Heart right ventricle (tissue), 16 donors: ENCODE results near the gene NLRC4. TPM values are rescaled to one million over a fixed set of nuclear protein-coding genes. Genes with fewer than 3 reads are reported as not detected.
A peak's percentile ranks its signal among the peaks of the same experiment; 100 is the strongest.

Experiments used
- ATAC-seq, 8 donors: fragments of 200-7000 bp; cut with Tn5 transposase; one replicate each; pipeline ENCODE4 v1.9.1; 2020; ENCODE audit warnings: mild to moderate bottlenecking in 8 of 8, moderate library complexity in 8 of 8, moderate number of reproducible peaks in 1 of 8
- DNase-seq, 2 donors: peaks; one replicate each; pipeline ENCODE4 v3.0.0-alpha.2; 2020
- H3K27ac ChIP-seq, 10 donors: fragments of 200-600 bp; sonication (generic) in 2 of 10; one replicate each; pipeline versions ENCODE4 v1.5.0 to v1.8.0; 2020 to 2022; ENCODE audit warnings: mild to moderate bottlenecking in 3 of 10
- H3K27me3 ChIP-seq, 7 donors: fragments of 200-600 bp; one replicate each; pipeline ENCODE4 v1.8.0; 2021 to 2022; ENCODE audit warnings: mild to moderate bottlenecking in 2 of 7
- H3K36me3 ChIP-seq, 9 donors: fragments of 200-600 bp; sonication (generic) in 1 of 9; one replicate each; pipeline versions ENCODE4 v1.5.0 to v1.8.0; 2020 to 2022; ENCODE audit warnings: mild to moderate bottlenecking in 2 of 9
- H3K4me1 ChIP-seq, 9 donors: fragments of 200-600 bp; sonication (generic) in 1 of 9; one replicate each; pipeline versions ENCODE4 v1.5.0 to v1.8.0; 2020 to 2022; ENCODE audit warnings: mild to moderate bottlenecking in 4 of 9
- H3K4me3 ChIP-seq, 10 donors: fragments of 200-600 bp; sonication (generic) in 2 of 10; one replicate each; pipeline versions ENCODE4 v1.5.0 to v1.8.0; 2020 to 2022; ENCODE audit warnings: mild to moderate bottlenecking in 7 of 10, moderate library complexity in 2 of 10
- H3K9me3 ChIP-seq, 11 donors: fragments of 200-600 bp in 10 of 11; sonication (generic) in 2 of 11; one replicate each; pipeline versions ENCODE4 v1.5.0 to v1.8.0; 2013 to 2022; ENCODE audit warnings: mild to moderate bottlenecking in 2 of 11, control low read depth in 1 of 11, moderate library complexity in 1 of 11
- WGBS, 2 donors: extraction: QIAGEN DNeasy Blood & Tissue Kit; methylation state at CpG; one replicate each; pipeline ENCODE4 v1.1.7; 2013; ENCODE audit warnings: inconsistent platforms in 1 of 2; 5-methylcytosine and 5-hydroxymethylcytosine counted together
- intact Hi-C, 10 donors: fragments of 100-400 bp; cut with DNase I; formaldehyde crosslinking; loops; one replicate each; pipeline versions ENCODE4 v1.11.1 to v1.14.2; 2022
- polyA plus RNA-seq, 2 donors: library from polyadenylated mRNA; stranded (reverse); fragments of 200-250 nt; gene quantifications; one replicate each; pipeline ENCODE4 v1.2.3, GENCODE V29; 2013
- total RNA-seq, 10 donors: library from RNA; stranded (reverse); fragmentation: NEBNext Ultra II Directional in 3 of 10; extraction: Animal tissue kit (Norgen Biotek cat#: 25700) in 3 of 10; gene quantifications; one replicate each; pipeline versions ENCODE4 v1.2.1 to v1.2.4, GENCODE V29; 2021 to 2023
- TF ChIP-seq, protein P1 (sequence below), 9 donors: fragments of 200-600 bp; sonication (generic) in 2 of 9; IDR thresholded peaks; one replicate each; pipeline versions ENCODE4 v1.5.0 to v1.8.0; 2021 to 2022; ENCODE audit warnings: antibody characterized with exemption in 9 of 9, mild to moderate bottlenecking in 5 of 9, moderate library complexity in 1 of 9
- donor health status: Arrhythmogenic right ventricular cardiomyopathy.
- donor health status: ischemic (EF 13 %, LVEDD 7.1; RV severe dilation, severe dysfunction).
- donor health status: healthy with polysubstance abuse.
- donor health status: DM: no; HTN: yes; CAD: no.
- donor health status: DM: no; HTN: no; CAD: no.
- donor health status: ischemic (EF 25% LVEDD 6.9; RV normal size, moderate dysfunction).
- donor health status: ischemic (EF 25% LVEDD 5.7; RV mildly dilated, moderate dysfunction).
- donor health status: healthy.
- donor health status: DM: yes; HTN: yes; CAD: no.
- donor health status: Ischemic cardiomyopathy.
- donor health status: ischemic (EF 35%, LVEDD 5.7; RV mildly dilated, moderate dysfunction).
- donor health status: nonischemic (EF 11% LVEDD 7.7; RV severe dilation, severe dysfunction).
- donor health status: DM: yes; HTN: yes; CAD: no.
- donor health status: PGD.
- donor health status: ischemic (EF 29% LVEDD 5.4; RV normal size, mild dysfunction).
- donor health status: nonischemic (EF 23%, LVEDD 6.1; RV moderate dilation, normal function).

The NLRC4 gene
- total and polyA plus RNA-seq, 12 donors, result 0.38 to 3.2 (median 0.59) TPM

DNA sequence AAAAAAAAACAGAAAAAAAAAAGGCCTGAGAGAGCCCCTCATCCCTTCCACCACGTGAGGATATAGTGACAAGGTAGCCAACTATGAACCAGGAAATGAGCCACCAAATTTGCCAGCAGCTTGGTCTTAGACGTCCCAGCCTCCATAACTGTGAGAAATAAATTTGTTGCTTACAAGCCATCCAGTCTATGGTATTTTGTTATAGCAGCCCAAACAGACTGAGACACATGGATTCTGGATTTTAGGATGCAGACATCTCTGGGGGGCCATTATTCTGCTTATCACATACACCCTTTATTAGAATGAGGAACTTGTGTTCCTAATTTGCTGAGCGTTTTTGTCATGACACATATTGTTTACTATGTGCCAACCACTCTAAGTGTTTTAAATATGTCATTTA is 7.6 kb upstream of the NLRC4 start:
- 51 to 56% methylated on average over 3 of the region's 3 CpGs for WGBS, 2 donors
- no peaks in the 10 kb centered on the region for H3K36me3 ChIP-seq
- ATAC-seq (no peak), DNase-seq (no peak)
- TF ChIP-seq, protein P1, sequence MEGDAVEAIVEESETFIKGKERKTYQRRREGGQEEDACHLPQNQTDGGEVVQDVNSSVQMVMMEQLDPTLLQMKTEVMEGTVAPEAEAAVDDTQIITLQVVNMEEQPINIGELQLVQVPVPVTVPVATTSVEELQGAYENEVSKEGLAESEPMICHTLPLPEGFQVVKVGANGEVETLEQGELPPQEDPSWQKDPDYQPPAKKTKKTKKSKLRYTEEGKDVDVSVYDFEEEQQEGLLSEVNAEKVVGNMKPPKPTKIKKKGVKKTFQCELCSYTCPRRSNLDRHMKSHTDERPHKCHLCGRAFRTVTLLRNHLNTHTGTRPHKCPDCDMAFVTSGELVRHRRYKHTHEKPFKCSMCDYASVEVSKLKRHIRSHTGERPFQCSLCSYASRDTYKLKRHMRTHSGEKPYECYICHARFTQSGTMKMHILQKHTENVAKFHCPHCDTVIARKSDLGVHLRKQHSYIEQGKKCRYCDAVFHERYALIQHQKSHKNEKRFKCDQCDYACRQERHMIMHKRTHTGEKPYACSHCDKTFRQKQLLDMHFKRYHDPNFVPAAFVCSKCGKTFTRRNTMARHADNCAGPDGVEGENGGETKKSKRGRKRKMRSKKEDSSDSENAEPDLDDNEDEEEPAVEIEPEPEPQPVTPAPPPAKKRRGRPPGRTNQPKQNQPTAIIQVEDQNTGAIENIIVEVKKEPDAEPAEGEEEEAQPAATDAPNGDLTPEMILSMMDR (IDR thresholded peaks at IDR 0.05), result no peak
- no peak overlapping the region for H3K27ac ChIP-seq
- no peak overlapping the region for H3K4me3 ChIP-seq
- H3K9me3 ChIP-seq, result no peaks in the 10 kb centered on the region
- H3K4me1 ChIP-seq, result peaks cover 0 to 20% (median 4%) of the 10 kb centered on the region in 9 donors
- H3K27me3 ChIP-seq, result peaks cover 0 to 7% (median 0%) of the 10 kb centered on the region in 7 donors
- intact Hi-C loops, result no loop called here

DNA sequence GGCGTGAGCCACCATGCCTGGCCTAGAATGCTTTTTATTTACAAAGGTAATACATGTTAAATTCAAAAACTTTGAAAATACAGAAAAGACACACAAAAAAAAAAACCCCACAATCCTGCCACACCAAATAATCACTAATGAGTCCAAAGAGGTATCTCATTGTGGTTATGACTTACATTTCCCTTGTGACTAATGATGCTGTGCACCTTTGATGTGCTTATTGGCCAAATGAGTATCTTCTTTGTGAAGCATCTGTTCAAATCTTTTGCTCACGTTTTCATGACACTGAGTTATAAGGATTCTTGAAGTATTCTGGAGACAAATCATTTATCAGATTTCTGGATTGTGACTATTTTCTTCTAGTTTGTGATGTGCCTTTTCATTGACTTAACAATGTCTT is 6.4 kb upstream of the NLRC4 start:
- no peak overlapping the region for H3K4me3 ChIP-seq
- WGBS, 2 donors, result 71 to 80% methylated on average over 2 of the region's 2 CpGs
- no peaks in the 10 kb centered on the region for H3K9me3 ChIP-seq
- peaks cover 0 to 7% (median 0%) of the 10 kb centered on the region in 7 donors for H3K27me3 ChIP-seq
- no peaks in the 10 kb centered on the region for H3K36me3 ChIP-seq
- intact Hi-C loops, result no loop called here
- ATAC-seq (no peak), DNase-seq (no peak)
- H3K4me1 ChIP-seq, result peaks cover 0 to 17% (median 0%) of the 10 kb centered on the region in 9 donors
- no peak overlapping the region for H3K27ac ChIP-seq
- TF ChIP-seq, protein P1 (IDR thresholded peaks at IDR 0.05), result no peak

DNA sequence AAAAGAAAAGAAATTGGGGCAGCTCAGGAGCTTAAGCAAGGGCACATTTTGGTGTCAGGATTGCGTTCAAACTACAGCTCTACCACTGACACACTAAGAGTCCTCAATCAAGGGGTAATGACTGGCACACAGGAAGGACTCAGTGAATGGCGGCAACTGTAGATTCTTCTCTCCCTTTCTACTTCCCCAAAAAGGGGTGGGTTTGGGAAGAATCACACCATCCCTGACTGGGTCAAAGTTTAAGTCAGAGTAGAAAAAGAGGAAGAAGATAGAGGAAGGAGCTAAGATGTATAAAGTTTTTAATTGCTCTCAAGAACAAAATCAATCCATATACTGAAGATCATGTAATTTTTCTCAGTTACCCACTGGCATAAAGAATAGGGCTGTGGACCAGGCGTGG is 2.6 kb downstream of the NLRC4 start:
- WGBS, 2 donors, result 84 to 95% methylated on average over 3 of the region's 3 CpGs

DNA sequence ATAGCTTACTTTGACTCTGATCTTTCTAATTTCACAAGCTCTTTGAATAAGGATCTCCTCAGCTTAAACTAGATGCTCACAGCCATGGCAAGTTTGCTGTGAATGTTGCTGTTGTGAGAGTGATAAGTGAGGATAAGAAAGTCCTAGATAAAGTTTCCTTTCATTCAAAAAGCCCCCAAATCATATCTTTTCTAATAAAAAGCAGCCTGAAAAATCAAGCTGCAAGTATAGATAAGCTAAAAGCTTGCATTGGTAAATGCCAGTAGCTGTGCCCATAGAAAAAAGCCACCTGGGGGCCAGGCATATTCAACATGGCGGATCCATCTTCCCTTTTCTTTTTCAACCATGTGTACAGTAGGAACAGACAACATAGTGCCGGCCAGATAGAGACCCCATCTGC is 4.3 kb downstream of the NLRC4 start:
- Histone ChIP-seq H3K9me3 (no peaks in the 10 kb centered on the region), H3K4me3 (no peak overlapping the region), H3K36me3 (peaks cover 0 to 7% (median 0%) of the 10 kb centered on the region in 9 donors), H3K27ac (no peak overlapping the region), H3K4me1 (peaks cover 0 to 17% (median 0%) of the 10 kb centered on the region in 9 donors), H3K27me3 (no peaks in the 10 kb centered on the region)
- intact Hi-C loops, result no loop called here
- TF ChIP-seq, protein P1 (IDR thresholded peaks at IDR 0.05), result no peak
- DNase-seq, result no peak
- 77 to 84% methylated on average over 2 of the region's 2 CpGs for WGBS, 2 donors
- no peak for ATAC-seq

More for the DNA sequence above, 2.6 kb downstream of the NLRC4 start:
- Histone ChIP-seq H3K36me3 (peaks cover 0 to 4% (median 0%) of the 10 kb centered on the region in 9 donors), H3K4me3 (peak overlapping the region in 1 of 10 donors; percentile 52), H3K27me3 (no peaks in the 10 kb centered on the region), H3K27ac (peak overlapping the region in 1 of 10 donors; percentile 93), H3K9me3 (no peaks in the 10 kb centered on the region), H3K4me1 (peaks cover 0 to 17% (median 0%) of the 10 kb centered on the region in 9 donors)
- no peak for DNase-seq
- intact Hi-C loops, result no loop called here
- TF ChIP-seq, protein P1 (IDR thresholded peaks at IDR 0.05), result no peak
- peak in 6 of 8 donors; percentile 35 to 64 (median 58) for ATAC-seq
